Cardiac fibroblast (primary cell): ENCODE data around the gene TBC1D8.
"Not testable (repeated sequence)": the region's sequence is repeated elsewhere in the genome, so short reads cannot be mapped to it uniquely, and the experiment has no call there.

ENCODE experiments used
- DNase-seq, 2 donors: peaks; one replicate each; pipeline versions ENCODE4 v3.0.0 to v3.0.0-alpha.2; 2010; ENCODE audit warnings: low read depth in 2 of 2
- H3K4me3 ChIP-seq, 2 donors: replicated peaks in 1 of 2; 1 replicate in 1 of 2; 2 replicates in 1 of 2; pipeline ENCODE4 v1.5.1; 2011; ENCODE audit warnings: low read depth in 2 of 2, low read length in 2 of 2, mild to moderate bottlenecking in 2 of 2, moderate library complexity in 1 of 2
- TF ChIP-seq, protein P1 (sequence below): IDR thresholded peaks from one replicate; pipeline ENCODE4 v1.5.1; 2011; ENCODE audit warnings: low read depth, mild to moderate bottlenecking, low read length, inconsistent platforms

The TBC1D8 gene

DNA sequence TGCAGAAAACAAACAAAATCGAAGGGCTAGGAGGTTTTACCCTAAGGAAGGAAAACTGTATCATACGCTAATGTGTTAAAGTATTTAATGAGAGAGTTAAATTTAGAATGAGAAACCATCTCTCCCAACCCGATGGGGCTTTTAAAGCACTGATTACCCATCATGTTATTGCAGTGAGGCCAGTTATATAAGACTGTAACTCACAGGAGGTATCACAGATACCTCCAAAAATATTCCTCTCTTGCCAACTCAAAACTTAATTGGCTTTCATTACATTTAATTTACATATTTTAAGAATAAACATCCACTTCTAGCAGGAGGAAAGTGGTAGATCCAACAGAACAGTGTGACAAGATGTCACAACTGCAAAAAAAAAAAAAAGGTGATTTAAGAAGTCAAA lies 92.8 kb downstream of the TBC1D8 start:
- no peak overlapping the region for H3K4me3 ChIP-seq
- TF ChIP-seq, protein P1, sequence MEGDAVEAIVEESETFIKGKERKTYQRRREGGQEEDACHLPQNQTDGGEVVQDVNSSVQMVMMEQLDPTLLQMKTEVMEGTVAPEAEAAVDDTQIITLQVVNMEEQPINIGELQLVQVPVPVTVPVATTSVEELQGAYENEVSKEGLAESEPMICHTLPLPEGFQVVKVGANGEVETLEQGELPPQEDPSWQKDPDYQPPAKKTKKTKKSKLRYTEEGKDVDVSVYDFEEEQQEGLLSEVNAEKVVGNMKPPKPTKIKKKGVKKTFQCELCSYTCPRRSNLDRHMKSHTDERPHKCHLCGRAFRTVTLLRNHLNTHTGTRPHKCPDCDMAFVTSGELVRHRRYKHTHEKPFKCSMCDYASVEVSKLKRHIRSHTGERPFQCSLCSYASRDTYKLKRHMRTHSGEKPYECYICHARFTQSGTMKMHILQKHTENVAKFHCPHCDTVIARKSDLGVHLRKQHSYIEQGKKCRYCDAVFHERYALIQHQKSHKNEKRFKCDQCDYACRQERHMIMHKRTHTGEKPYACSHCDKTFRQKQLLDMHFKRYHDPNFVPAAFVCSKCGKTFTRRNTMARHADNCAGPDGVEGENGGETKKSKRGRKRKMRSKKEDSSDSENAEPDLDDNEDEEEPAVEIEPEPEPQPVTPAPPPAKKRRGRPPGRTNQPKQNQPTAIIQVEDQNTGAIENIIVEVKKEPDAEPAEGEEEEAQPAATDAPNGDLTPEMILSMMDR = no peak
- DNase-seq = no peak

DNA sequence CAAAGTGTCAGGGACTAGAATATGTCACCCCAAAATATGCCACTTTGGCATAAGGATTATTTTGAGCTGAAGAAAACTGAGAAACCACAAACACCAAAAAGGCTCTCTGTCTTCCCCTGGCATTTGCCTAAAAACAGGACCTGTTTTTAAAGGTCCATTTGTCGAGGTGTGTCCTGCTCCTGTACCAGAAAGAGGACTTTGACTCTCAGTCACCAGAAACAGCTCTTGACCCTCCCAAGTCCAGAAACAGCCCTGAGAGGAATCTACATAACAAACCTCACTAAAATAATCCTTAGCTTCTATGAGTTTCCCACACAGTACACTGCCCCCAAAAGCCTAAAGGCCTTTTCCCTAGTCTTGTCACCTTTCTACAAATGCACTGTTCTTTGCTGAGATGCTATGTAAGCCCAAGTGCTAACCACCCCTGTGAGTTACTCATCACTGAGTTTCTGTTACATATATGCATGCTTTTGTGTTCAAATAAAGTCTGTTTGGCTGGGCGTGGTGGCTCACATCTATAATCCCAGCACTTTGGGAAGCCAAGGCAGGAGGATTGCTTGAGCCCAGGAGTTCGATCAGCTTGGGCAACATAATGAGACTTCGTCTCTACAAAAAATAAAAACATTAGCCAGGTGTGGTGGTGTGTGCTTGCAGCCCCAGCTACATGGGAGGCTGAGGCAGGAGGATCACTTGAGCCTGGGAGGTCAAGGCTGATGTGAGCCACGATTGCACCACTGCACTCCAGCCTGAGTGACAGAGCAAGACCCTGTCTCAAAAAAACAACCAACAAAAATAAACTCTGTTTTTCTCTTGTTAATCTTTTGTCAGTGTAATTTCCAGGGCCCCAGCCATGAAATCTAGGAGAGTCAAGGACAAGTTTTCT lies 93.9 kb downstream of the TBC1D8 start:
- no peak overlapping the region for H3K4me3 ChIP-seq
- DNase-seq = no peak
- TF ChIP-seq, protein P1 = no peak

DNA sequence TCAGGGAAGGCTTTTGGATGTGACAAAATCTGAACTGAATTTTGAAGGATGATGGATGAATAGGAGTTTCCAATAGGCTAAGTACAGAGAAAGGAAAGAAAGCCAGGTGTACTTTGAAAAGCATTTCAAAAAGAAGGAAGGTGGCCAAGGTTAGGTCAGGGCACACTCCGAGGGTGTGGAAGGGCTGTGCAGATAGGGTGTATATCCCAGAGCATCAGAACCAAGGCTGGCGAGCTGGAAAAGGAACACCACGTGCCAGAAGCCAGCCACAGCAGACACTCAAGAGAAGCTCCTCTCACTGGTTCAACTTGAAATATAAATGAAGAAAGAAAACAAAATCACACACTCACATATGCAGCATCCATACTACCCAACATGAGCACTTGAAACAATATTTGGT lies 98.1 kb downstream of the TBC1D8 start:
- TF ChIP-seq, protein P1 = no peak
- no peak for DNase-seq
- H3K4me3 ChIP-seq = no peak overlapping the region

DNA sequence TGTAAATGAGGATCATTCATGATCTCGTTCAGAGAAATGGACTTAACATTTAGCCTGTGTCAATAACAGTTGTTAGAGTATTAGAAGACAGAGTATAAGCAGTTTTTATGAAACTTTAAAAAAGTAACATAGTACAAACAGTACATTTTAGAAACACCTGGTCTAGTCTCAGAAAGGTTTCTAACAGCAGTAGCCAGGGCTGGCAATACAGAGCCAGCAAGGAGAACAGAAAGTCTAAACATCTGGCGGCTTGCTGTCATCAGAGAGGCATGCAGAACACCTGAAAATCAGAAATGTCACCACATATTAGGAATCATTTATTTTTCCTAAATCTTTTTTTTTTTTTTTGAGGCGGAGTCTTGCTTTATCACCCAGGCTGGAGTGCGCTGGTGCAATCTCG lies 99.0 kb downstream of the TBC1D8 start:
- H3K4me3 ChIP-seq = no peak overlapping the region
- TF ChIP-seq, protein P1 = no peak
- no peak for DNase-seq

DNA sequence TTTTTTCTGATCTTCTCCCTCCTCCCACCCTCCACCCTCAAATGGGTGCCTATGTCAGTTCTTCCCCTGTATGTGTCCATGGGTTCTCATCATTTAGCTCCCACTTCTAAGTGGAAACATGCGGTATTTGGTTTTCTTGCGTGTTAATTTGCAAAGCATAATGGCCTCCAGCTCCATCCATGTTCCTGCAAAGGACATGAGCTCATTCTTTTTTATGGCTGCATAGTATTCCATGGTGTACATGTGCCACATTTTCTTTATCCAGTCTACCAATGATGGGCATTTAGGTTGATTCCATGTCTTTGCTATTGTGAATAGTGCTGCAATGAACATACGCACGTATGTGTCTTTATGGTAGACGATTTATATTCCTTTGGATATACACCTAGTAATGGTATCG lies 100.3 kb downstream of the TBC1D8 start:
- not testable (repeated sequence) for DNase-seq, H3K4me3 ChIP-seq

DNA sequence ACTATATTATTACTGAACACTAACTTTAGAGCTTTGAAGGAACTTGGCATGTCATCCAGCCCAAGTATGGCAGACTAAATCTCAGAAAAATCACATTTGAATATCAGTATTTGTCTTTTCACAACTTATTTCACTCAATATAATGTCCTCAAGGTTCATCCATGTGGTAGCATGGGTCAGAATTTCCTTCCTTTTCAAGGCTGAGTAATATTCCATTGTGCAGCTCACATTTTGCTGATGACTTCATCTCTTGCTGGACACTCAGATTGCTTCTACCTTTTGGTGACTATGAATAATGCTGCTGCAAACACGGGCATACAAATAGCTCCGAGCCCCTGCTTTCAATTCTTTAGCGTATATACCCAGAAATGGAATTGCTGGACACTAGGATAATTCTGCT lies 102.4 kb downstream of the TBC1D8 start:
- DNase-seq = no peak
- TF ChIP-seq, protein P1 = no peak
- no peak overlapping the region for H3K4me3 ChIP-seq

DNA sequence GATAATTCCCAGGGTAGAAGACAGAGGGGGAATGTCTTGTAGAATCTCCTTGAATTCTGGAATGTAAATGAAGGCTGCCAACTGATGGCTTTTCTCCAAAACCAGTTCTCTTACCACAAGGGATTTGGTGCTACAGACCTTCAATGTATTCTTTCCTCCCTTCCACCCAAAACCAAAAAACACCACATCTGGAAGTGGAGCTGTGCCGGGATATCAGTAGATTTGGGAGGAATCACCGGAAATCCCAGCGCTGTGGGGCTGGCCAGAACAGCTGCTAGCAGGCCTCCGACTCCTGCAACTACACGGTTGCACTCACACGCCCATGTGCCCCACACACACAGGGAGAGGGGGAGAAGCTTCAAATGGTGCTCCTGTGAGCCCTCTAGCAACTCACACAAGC lies 103.4 kb downstream of the TBC1D8 start:
- TF ChIP-seq, protein P1 = no peak
- H3K4me3 ChIP-seq = no peak overlapping the region
- peak; percentile 15 to 67 for DNase-seq
